Nephron progenitor cell (in vitro differentiated cells): ENCODE results near the gene ENOX2.

ENCODE experiments used
- DNase-seq: peaks from one replicate; pipeline ENCODE4 v3.0.0; 2021
- H3K27ac Mint-ChIP-seq: 2 replicates; pipeline ENCODE4 v1.8.0; 2021; ENCODE audit warnings: mild to moderate bottlenecking, moderate library complexity, mixed read lengths
- H3K27me3 Mint-ChIP-seq: 2 replicates; pipeline ENCODE4 v1.8.0; 2021; ENCODE audit warnings: mild to moderate bottlenecking, low read depth, mixed read lengths; ENCODE audit not compliant: poor library complexity
- H3K36me3 Mint-ChIP-seq: 2 replicates; pipeline ENCODE4 v1.8.0; 2021; ENCODE audit warnings: low read depth, mixed read lengths
- H3K4me1 Mint-ChIP-seq: 2 replicates; pipeline ENCODE4 v1.8.0; 2021; ENCODE audit warnings: mixed read lengths
- H3K4me3 Mint-ChIP-seq: 2 replicates; pipeline ENCODE4 v1.8.0; 2021; ENCODE audit warnings: mild to moderate bottlenecking, moderate library complexity, mixed read lengths
- H3K9me3 Mint-ChIP-seq: 2 replicates; pipeline ENCODE4 v1.8.0; 2021; ENCODE audit warnings: mild to moderate bottlenecking, moderate library complexity, mixed read lengths
- CTCF ChIP-seq: fragments of 200-600 bp; sonication (generic); IDR thresholded peaks from 2 replicates; pipeline ENCODE4 v1.5.0; 2021; ENCODE audit warnings: antibody characterized with exemption

ENOX2 gene

GRCh38 chrX:130876226-130876625 lies 26.8 kb downstream of the ENOX2 start:
- Mint-ChIP-seq H3K27ac (no peak overlapping the region), H3K36me3 (peaks cover 53% of the 10 kb centered on the region), H3K27me3 (no peaks in the 10 kb centered on the region), H3K4me3 (no peak overlapping the region), H3K4me1 (peaks cover 13% of the 10 kb centered on the region), H3K9me3 (peaks cover 44% of the 10 kb centered on the region)
- DNase-seq: no peak
- no peak for TF ChIP-seq CTCF

- peaks cover 53% of the 10 kb centered on the region for H3K36me3 Mint-ChIP-seq
- no peak for TF ChIP-seq CTCF
- peaks cover 44% of the 10 kb centered on the region for H3K9me3 Mint-ChIP-seq
- H3K27ac Mint-ChIP-seq: no peak overlapping the region
- H3K4me1 Mint-ChIP-seq: peaks cover 5% of the 10 kb centered on the region
- DNase-seq: no peak
- H3K27me3 Mint-ChIP-seq: no peaks in the 10 kb centered on the region
- H3K4me3 Mint-ChIP-seq: no peak overlapping the region
Measured at GRCh38 chrX:130874751-130875150, 28.3 kb downstream of the ENOX2 start.

- Mint-ChIP-seq H3K36me3 (peaks cover 27% of the 10 kb centered on the region), H3K4me1 (no peaks in the 10 kb centered on the region), H3K27me3 (no peaks in the 10 kb centered on the region), H3K27ac (no peak overlapping the region), H3K4me3 (no peak overlapping the region), H3K9me3 (peaks cover 22% of the 10 kb centered on the region)
- DNase-seq: no peak
- TF ChIP-seq CTCF: no peak
Measured at GRCh38 chrX:130869239-130869638, 33.8 kb downstream of the ENOX2 start.

GRCh38 chrX:130861462-130861861 lies 41.5 kb downstream of the ENOX2 start:
- Mint-ChIP-seq H3K9me3 (no peaks in the 10 kb centered on the region), H3K4me3 (no peak overlapping the region), H3K4me1 (no peaks in the 10 kb centered on the region), H3K36me3 (peaks cover 25% of the 10 kb centered on the region), H3K27ac (no peak overlapping the region), H3K27me3 (no peaks in the 10 kb centered on the region)
- no peak for TF ChIP-seq CTCF
- no peak for DNase-seq

- H3K4me3 Mint-ChIP-seq: no peak overlapping the region
- H3K27me3 Mint-ChIP-seq: no peaks in the 10 kb centered on the region
- peaks cover 43% of the 10 kb centered on the region for H3K36me3 Mint-ChIP-seq
- H3K27ac Mint-ChIP-seq: no peak overlapping the region
- no peaks in the 10 kb centered on the region for H3K4me1 Mint-ChIP-seq
- DNase-seq: no peak
- H3K9me3 Mint-ChIP-seq: peaks cover 26% of the 10 kb centered on the region
- TF ChIP-seq CTCF: no peak
Measured at GRCh38 chrX:130857207-130857606, 45.8 kb downstream of the ENOX2 start.

- no peak for DNase-seq
- H3K27me3 Mint-ChIP-seq: no peaks in the 10 kb centered on the region
- H3K9me3 Mint-ChIP-seq: peaks cover 26% of the 10 kb centered on the region
- no peak overlapping the region for H3K27ac Mint-ChIP-seq
- H3K36me3 Mint-ChIP-seq: peaks cover 30% of the 10 kb centered on the region
- TF ChIP-seq CTCF: no peak
- H3K4me3 Mint-ChIP-seq: no peak overlapping the region
- peaks cover 13% of the 10 kb centered on the region for H3K4me1 Mint-ChIP-seq
Measured at GRCh38 chrX:130851569-130851968, 51.4 kb downstream of the ENOX2 start.
